ENCODE data around the gene TGFB3.

The TGFB3 gene

GRCh38 chr14:75944607-75945241, 37.1 kb downstream of the TGFB3 start:
- Histone ChIP-seq H4K20me1 (ENCODE audit: low read depth, low read length) (no peaks in the 10 kb centered on the region), H3F3A (ENCODE audit: insufficient read depth) (no peaks in the 10 kb centered on the region), H3K79me2 (ENCODE audit: insufficient read depth, low read length) (no peaks in the 10 kb centered on the region), H3K27ac (ENCODE audit: low read depth, low read length) (no peak overlapping the region), H3K27me3 (ENCODE audit: low read length) (no peaks in the 10 kb centered on the region), H3K9me2 (replicated peaks; ENCODE audit: insufficient read depth, low read length) (no peaks in the 10 kb centered on the region), H2AFZ (ENCODE audit: low read depth, low read length, severe bottlenecking) (no peak overlapping the region), H3K9ac (ENCODE audit: low read length) (no peak overlapping the region), H3K4me3 (ENCODE audit: insufficient read depth, low read length, poor library complexity, severe bottlenecking) (no peak overlapping the region), H3K36me3 (ENCODE audit: low read length) (no peaks in the 10 kb centered on the region), H3K4me2 (ENCODE audit: low read depth, low read length, poor library complexity, severe bottlenecking) (no peak overlapping the region), H3K9me3 (ENCODE audit: insufficient read depth, low read length) (no peaks in the 10 kb centered on the region)
- TF ChIP-seq EZH2phosphoT487 (conservative IDR thresholded peaks at IDR 0.05; ENCODE audit: low read length), result no peak
- TF ChIP-seq CTCF (IDR thresholded peaks at IDR 0.05; ENCODE audit: insufficient read depth, low read length, poor library complexity, severe bottlenecking), result no peak

- TF ChIP-seq CTCF (IDR thresholded peaks at IDR 0.05; ENCODE audit: insufficient read depth, low read length, poor library complexity, severe bottlenecking) (no peak), EZH2phosphoT487 (conservative IDR thresholded peaks at IDR 0.05; ENCODE audit: low read length) (no peak)
- Histone ChIP-seq H3K9me2 (replicated peaks; ENCODE audit: insufficient read depth, low read length) (no peaks in the 10 kb centered on the region), H3K79me2 (ENCODE audit: insufficient read depth, low read length) (no peaks in the 10 kb centered on the region), H3K4me2 (ENCODE audit: low read depth, low read length, poor library complexity, severe bottlenecking) (no peak overlapping the region), H3F3A (ENCODE audit: insufficient read depth) (no peaks in the 10 kb centered on the region), H3K9ac (ENCODE audit: low read length) (no peak overlapping the region), H4K20me1 (ENCODE audit: low read depth, low read length) (no peaks in the 10 kb centered on the region), H3K4me3 (ENCODE audit: insufficient read depth, low read length, poor library complexity, severe bottlenecking) (no peak overlapping the region), H3K36me3 (ENCODE audit: low read length) (no peaks in the 10 kb centered on the region), H3K27ac (ENCODE audit: low read depth, low read length) (no peak overlapping the region), H2AFZ (ENCODE audit: low read depth, low read length, severe bottlenecking) (no peak overlapping the region), H3K9me3 (ENCODE audit: insufficient read depth, low read length) (no peaks in the 10 kb centered on the region), H3K27me3 (ENCODE audit: low read length) (no peaks in the 10 kb centered on the region)
These were observed 40.8 kb downstream of the TGFB3 start for GRCh38 chr14:75941030-75941429.

DNA sequence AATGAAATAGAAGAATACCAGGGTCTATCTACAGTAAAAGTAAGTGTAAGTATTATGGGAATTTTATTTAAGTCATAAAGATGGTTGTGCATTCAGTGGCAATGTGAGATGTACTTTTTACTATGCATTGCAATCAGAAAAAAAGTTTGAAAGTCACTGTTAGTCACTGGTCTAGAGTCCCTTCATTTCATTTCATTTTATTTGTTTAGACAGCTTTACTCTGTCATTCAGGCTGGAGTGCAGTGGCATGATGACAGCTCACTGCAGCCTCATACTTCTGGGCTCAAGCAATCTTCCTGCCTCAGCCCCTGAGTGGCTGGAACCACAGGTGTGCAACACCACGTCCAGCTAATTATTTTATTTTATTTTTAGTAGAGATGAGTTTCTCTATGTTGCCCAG, 42.6 kb downstream of the TGFB3 start:
- no peaks in the 10 kb centered on the region for H3K27me3 ChIP-seq (ENCODE audit: low read length)
- no peak overlapping the region for H3K4me2 ChIP-seq (ENCODE audit: low read depth, low read length, poor library complexity, severe bottlenecking)
- H3K9me2 ChIP-seq (replicated peaks; ENCODE audit: insufficient read depth, low read length), result no peaks in the 10 kb centered on the region
- H4K20me1 ChIP-seq (ENCODE audit: low read depth, low read length), result no peaks in the 10 kb centered on the region
- no peaks in the 10 kb centered on the region for H3K79me2 ChIP-seq (ENCODE audit: insufficient read depth, low read length)
- no peak for TF ChIP-seq EZH2phosphoT487 (conservative IDR thresholded peaks at IDR 0.05; ENCODE audit: low read length)
- no peak overlapping the region for H3K27ac ChIP-seq (ENCODE audit: low read depth, low read length)
- no peak overlapping the region for H3K4me3 ChIP-seq (ENCODE audit: insufficient read depth, low read length, poor library complexity, severe bottlenecking)
- no peaks in the 10 kb centered on the region for H3K9me3 ChIP-seq (ENCODE audit: insufficient read depth, low read length)
- no peak overlapping the region for H3K9ac ChIP-seq (ENCODE audit: low read length)
- H3F3A ChIP-seq (ENCODE audit: insufficient read depth), result no peaks in the 10 kb centered on the region
- no peaks in the 10 kb centered on the region for H3K36me3 ChIP-seq (ENCODE audit: low read length)
- no peak overlapping the region for H2AFZ ChIP-seq (ENCODE audit: low read depth, low read length, severe bottlenecking)

- H3K9ac ChIP-seq (ENCODE audit: low read length), result no peak overlapping the region
- no peaks in the 10 kb centered on the region for H3K79me2 ChIP-seq (ENCODE audit: insufficient read depth, low read length)
- H3K36me3 ChIP-seq (ENCODE audit: low read length), result no peaks in the 10 kb centered on the region
- no peak overlapping the region for H2AFZ ChIP-seq (ENCODE audit: low read depth, low read length, severe bottlenecking)
- TF ChIP-seq EZH2phosphoT487 (conservative IDR thresholded peaks at IDR 0.05; ENCODE audit: low read length), result no peak
- no peak for TF ChIP-seq CTCF (IDR thresholded peaks at IDR 0.05; ENCODE audit: insufficient read depth, low read length, poor library complexity, severe bottlenecking)
- H3K9me2 ChIP-seq (replicated peaks; ENCODE audit: insufficient read depth, low read length), result no peaks in the 10 kb centered on the region
- H3K27ac ChIP-seq (ENCODE audit: low read depth, low read length), result no peak overlapping the region
- H3K4me2 ChIP-seq (ENCODE audit: low read depth, low read length, poor library complexity, severe bottlenecking), result no peak overlapping the region
- H3K9me3 ChIP-seq (ENCODE audit: insufficient read depth, low read length), result no peaks in the 10 kb centered on the region
- H3K27me3 ChIP-seq (ENCODE audit: low read length), result no peaks in the 10 kb centered on the region
- no peak overlapping the region for H3K4me3 ChIP-seq (ENCODE audit: insufficient read depth, low read length, poor library complexity, severe bottlenecking)
- no peaks in the 10 kb centered on the region for H4K20me1 ChIP-seq (ENCODE audit: low read depth, low read length)
- no peaks in the 10 kb centered on the region for H3F3A ChIP-seq (ENCODE audit: insufficient read depth)
These were observed 46.7 kb downstream of the TGFB3 start for GRCh38 chr14:75934998-75935628.
